Measurements from ENCODE around the gene CD99. TPM values are rescaled to one million over a fixed set of nuclear protein-coding genes. Genes with fewer than 3 reads are reported as not detected.
"Not testable (repeated sequence)": the region's sequence is repeated elsewhere in the genome, so short reads cannot be mapped to it uniquely, and the experiment has no call there.

The CD99 gene
- total and polyA plus RNA-seq, 4 donors, result 292 to 416 (median 407) TPM

- Histone ChIP-seq H3K36me3 (ENCODE audit: control insufficient read depth in 1 of 2, insufficient read depth in 2 of 2, low read length in 1 of 2) (peaks cover 0 to 10% of the 10 kb centered on the region in 2 donors), H3K27ac (ENCODE audit: low read depth in 1 of 2, low read length in 2 of 2) (no peak overlapping the region), H3K9me3 (ENCODE audit: control insufficient read depth, low read length) (no peaks in the 10 kb centered on the region), H3K4me3 (ENCODE audit: low read length in 2 of 2) (no peak overlapping the region), H3K27me3 (ENCODE audit: control insufficient read depth in 1 of 2, insufficient read depth in 2 of 2, low read length in 1 of 2) (no peaks in the 10 kb centered on the region), H3K4me1 (ENCODE audit: control insufficient read depth in 1 of 2, insufficient read depth in 2 of 2, low read length in 2 of 2) (no peaks in the 10 kb centered on the region)
- 97 to 98% methylated on average over 10 of the region's 10 CpGs for WGBS, 2 donors
- DNase-seq (no peak), ATAC-seq (ENCODE audit: low FRiP score) (no peak)
- intact Hi-C loops (cut with DNase I), result no loop called here
These were observed 28.8 kb downstream of the CD99 start for GRCh38 chrX:2719774-2720447.

- Histone ChIP-seq H3K27ac (ENCODE audit: low read depth in 1 of 2, low read length in 2 of 2) (no peak overlapping the region), H3K9me3 (ENCODE audit: control insufficient read depth, low read length) (no peaks in the 10 kb centered on the region), H3K4me3 (ENCODE audit: low read length in 2 of 2) (no peak overlapping the region), H3K4me1 (ENCODE audit: control insufficient read depth in 1 of 2, insufficient read depth in 2 of 2, low read length in 2 of 2) (no peaks in the 10 kb centered on the region), H3K27me3 (ENCODE audit: control insufficient read depth in 1 of 2, insufficient read depth in 2 of 2, low read length in 1 of 2) (no peaks in the 10 kb centered on the region), H3K36me3 (ENCODE audit: control insufficient read depth in 1 of 2, insufficient read depth in 2 of 2, low read length in 1 of 2) (peaks cover 7 to 16% of the 10 kb centered on the region in 2 donors)
- intact Hi-C loops (cut with DNase I), result no loop called here
- ATAC-seq (ENCODE audit: low FRiP score) (no peak), DNase-seq (peak in 1 of 2 donors; percentile 21)
- 82 to 85% methylated on average over 20 of the region's 20 CpGs for WGBS, 2 donors
These were observed 32.3 kb downstream of the CD99 start for GRCh38 chrX:2723286-2723879.

- H3K27me3 ChIP-seq (ENCODE audit: control insufficient read depth in 1 of 2, insufficient read depth in 2 of 2, low read length in 1 of 2); ATAC-seq (ENCODE audit: low FRiP score); intact Hi-C loops (cut with DNase I); H3K4me1 ChIP-seq (ENCODE audit: control insufficient read depth in 1 of 2, insufficient read depth in 2 of 2, low read length in 2 of 2); H3K27ac ChIP-seq (ENCODE audit: low read depth in 1 of 2, low read length in 2 of 2); DNase-seq; H3K9me3 ChIP-seq (ENCODE audit: control insufficient read depth, low read length); H3K4me3 ChIP-seq (ENCODE audit: low read length in 2 of 2): not testable (repeated sequence)
- peaks cover 11 to 21% of the 10 kb centered on the region in 2 donors for H3K36me3 ChIP-seq (ENCODE audit: control insufficient read depth in 1 of 2, insufficient read depth in 2 of 2, low read length in 1 of 2)
- WGBS, 2 donors, result 95% methylated on average over 11 of the region's 11 CpGs
These were observed 36.2 kb downstream of the CD99 start for GRCh38 chrX:2727264-2727663.

GRCh38 chrX:2732076-2732475 is 41.0 kb downstream of the CD99 start:
- no peaks in the 10 kb centered on the region for H3K27me3 ChIP-seq (ENCODE audit: control insufficient read depth in 1 of 2, insufficient read depth in 2 of 2, low read length in 1 of 2)
- ATAC-seq (ENCODE audit: low FRiP score), result no peak
- no peak overlapping the region for H3K4me3 ChIP-seq (ENCODE audit: low read length in 2 of 2)
- H3K36me3 ChIP-seq (ENCODE audit: control insufficient read depth in 1 of 2, insufficient read depth in 2 of 2, low read length in 1 of 2), result peaks cover 11 to 15% of the 10 kb centered on the region in 2 donors
- no peaks in the 10 kb centered on the region for H3K4me1 ChIP-seq (ENCODE audit: control insufficient read depth in 1 of 2, insufficient read depth in 2 of 2, low read length in 2 of 2)
- no peak overlapping the region for H3K27ac ChIP-seq (ENCODE audit: low read depth in 1 of 2, low read length in 2 of 2)
- intact Hi-C loops (cut with DNase I), result no loop called here
- DNase-seq, result no peak
- no peaks in the 10 kb centered on the region for H3K9me3 ChIP-seq (ENCODE audit: control insufficient read depth, low read length)
- WGBS, 2 donors, result 86 to 92% methylated on average over 9 of the region's 9 CpGs

- H3K36me3 ChIP-seq (ENCODE audit: control insufficient read depth in 1 of 2, insufficient read depth in 2 of 2, low read length in 1 of 2), result peaks cover 10 to 15% of the 10 kb centered on the region in 2 donors
- ATAC-seq (ENCODE audit: low FRiP score), result no peak
- intact Hi-C loops (cut with DNase I), result no loop called here
- no peak overlapping the region for H3K4me3 ChIP-seq (ENCODE audit: low read length in 2 of 2)
- no peak for DNase-seq
- no peaks in the 10 kb centered on the region for H3K27me3 ChIP-seq (ENCODE audit: control insufficient read depth in 1 of 2, insufficient read depth in 2 of 2, low read length in 1 of 2)
- H3K4me1 ChIP-seq (ENCODE audit: control insufficient read depth in 1 of 2, insufficient read depth in 2 of 2, low read length in 2 of 2), result no peaks in the 10 kb centered on the region
- H3K9me3 ChIP-seq (ENCODE audit: control insufficient read depth, low read length), result no peaks in the 10 kb centered on the region
- no peak overlapping the region for H3K27ac ChIP-seq (ENCODE audit: low read depth in 1 of 2, low read length in 2 of 2)
These were observed 41.6 kb downstream of the CD99 start for GRCh38 chrX:2732649-2733048.

- DNase-seq, result no peak
- Histone ChIP-seq H3K27ac (ENCODE audit: low read depth in 1 of 2, low read length in 2 of 2) (no peak overlapping the region), H3K9me3 (ENCODE audit: control insufficient read depth, low read length) (no peaks in the 10 kb centered on the region), H3K4me3 (ENCODE audit: low read length in 2 of 2) (no peak overlapping the region), H3K27me3 (ENCODE audit: control insufficient read depth in 1 of 2, insufficient read depth in 2 of 2, low read length in 1 of 2) (no peaks in the 10 kb centered on the region), H3K4me1 (ENCODE audit: control insufficient read depth in 1 of 2, insufficient read depth in 2 of 2, low read length in 2 of 2) (no peaks in the 10 kb centered on the region), H3K36me3 (ENCODE audit: control insufficient read depth in 1 of 2, insufficient read depth in 2 of 2, low read length in 1 of 2) (peaks cover 5 to 14% of the 10 kb centered on the region in 2 donors)
- no peak for ATAC-seq (ENCODE audit: low FRiP score)
- 92 to 93% methylated on average over 9 of the region's 9 CpGs for WGBS, 2 donors
- intact Hi-C loops (cut with DNase I), result no loop called here
These were observed 42.2 kb downstream of the CD99 start for GRCh38 chrX:2733286-2733685.

- H3K27me3 ChIP-seq (ENCODE audit: control insufficient read depth in 1 of 2, insufficient read depth in 2 of 2, low read length in 1 of 2), result no peaks in the 10 kb centered on the region
- peaks cover 0 to 12% of the 10 kb centered on the region in 2 donors for H3K36me3 ChIP-seq (ENCODE audit: control insufficient read depth in 1 of 2, insufficient read depth in 2 of 2, low read length in 1 of 2)
- WGBS, 2 donors, result 96 to 97% methylated on average over 4 of the region's 4 CpGs
- ATAC-seq (ENCODE audit: low FRiP score) (no peak), DNase-seq (no peak)
- H3K4me3 ChIP-seq (ENCODE audit: low read length in 2 of 2), result no peak overlapping the region
- no peaks in the 10 kb centered on the region for H3K4me1 ChIP-seq (ENCODE audit: control insufficient read depth in 1 of 2, insufficient read depth in 2 of 2, low read length in 2 of 2)
- no peak overlapping the region for H3K27ac ChIP-seq (ENCODE audit: low read depth in 1 of 2, low read length in 2 of 2)
- H3K9me3 ChIP-seq (ENCODE audit: control insufficient read depth, low read length), result no peaks in the 10 kb centered on the region
- intact Hi-C loops (cut with DNase I), result no loop called here
These were observed 44.2 kb downstream of the CD99 start for GRCh38 chrX:2735270-2735669.

- WGBS, 2 donors, result 92 to 94% methylated on average over 11 of the region's 11 CpGs
- Histone ChIP-seq H3K27ac (ENCODE audit: low read depth in 1 of 2, low read length in 2 of 2) (no peak overlapping the region), H3K27me3 (ENCODE audit: control insufficient read depth in 1 of 2, insufficient read depth in 2 of 2, low read length in 1 of 2) (no peaks in the 10 kb centered on the region), H3K36me3 (ENCODE audit: control insufficient read depth in 1 of 2, insufficient read depth in 2 of 2, low read length in 1 of 2) (peaks cover 5% of the 10 kb centered on the region in 2 donors), H3K4me1 (ENCODE audit: control insufficient read depth in 1 of 2, insufficient read depth in 2 of 2, low read length in 2 of 2) (no peaks in the 10 kb centered on the region), H3K4me3 (ENCODE audit: low read length in 2 of 2) (no peak overlapping the region), H3K9me3 (ENCODE audit: control insufficient read depth, low read length) (no peaks in the 10 kb centered on the region)
- ATAC-seq (ENCODE audit: low FRiP score) (no peak), DNase-seq (no peak)
- intact Hi-C loops (cut with DNase I), result no loop called here
These were observed 49.6 kb downstream of the CD99 start for GRCh38 chrX:2740672-2741071.

GRCh38 chrX:2741386-2741785 is 50.3 kb downstream of the CD99 start:
- intact Hi-C loops (cut with DNase I), result no loop called here
- ATAC-seq (ENCODE audit: low FRiP score), result no peak
- no peak for DNase-seq
- no peak overlapping the region for H3K4me3 ChIP-seq (ENCODE audit: low read length in 2 of 2)
- H3K4me1 ChIP-seq (ENCODE audit: control insufficient read depth in 1 of 2, insufficient read depth in 2 of 2, low read length in 2 of 2), result no peaks in the 10 kb centered on the region
- WGBS, 2 donors, result 98% methylated on average over 3 of the region's 3 CpGs
- no peaks in the 10 kb centered on the region for H3K27me3 ChIP-seq (ENCODE audit: control insufficient read depth in 1 of 2, insufficient read depth in 2 of 2, low read length in 1 of 2)
- H3K27ac ChIP-seq (ENCODE audit: low read depth in 1 of 2, low read length in 2 of 2), result no peak overlapping the region
- peaks cover 4 to 5% of the 10 kb centered on the region in 2 donors for H3K36me3 ChIP-seq (ENCODE audit: control insufficient read depth in 1 of 2, insufficient read depth in 2 of 2, low read length in 1 of 2)
- no peaks in the 10 kb centered on the region for H3K9me3 ChIP-seq (ENCODE audit: control insufficient read depth, low read length)
